T-helper 17 cell (primary cell): ENCODE measurements around the gene HMX3. TPM values are rescaled to one million over a fixed set of nuclear protein-coding genes. Genes with fewer than 3 reads are reported as not detected.
A peak's percentile ranks its signal among the peaks of the same experiment; 100 is the strongest.

Experiments
- ATAC-seq: fragments of 150-1000 bp; cut with Tn5 transposase; 2 replicates; pipeline ENCODE4 v1.10.0; 2021; ENCODE audit warnings: mild to moderate bottlenecking, moderate library complexity
- DNase-seq, 3 donors: peaks; one replicate each; pipeline versions ENCODE4 v3.0.0 to v3.0.0-alpha.2; 2020 to 2021
- H3K9me3 ChIP-seq: one replicate; pipeline ENCODE4 v1.7.0; 2013; ENCODE audit warnings: low read length, mild to moderate bottlenecking; ENCODE audit not compliant: control insufficient read depth, poor library complexity, severe bottlenecking
- H3K27ac Mint-ChIP-seq: one replicate; pipeline ENCODE4 v1.8.0; 2022; ENCODE audit warnings: mild to moderate bottlenecking, moderate library complexity, mixed read lengths
- H3K27me3 Mint-ChIP-seq: one replicate; pipeline ENCODE4 v1.8.0; 2022; ENCODE audit warnings: mixed read lengths
- H3K36me3 Mint-ChIP-seq: one replicate; pipeline ENCODE4 v1.8.0; 2022; ENCODE audit warnings: low read depth, mixed read lengths
- H3K4me1 Mint-ChIP-seq: one replicate; pipeline ENCODE4 v1.8.0; 2022; ENCODE audit warnings: mild to moderate bottlenecking, mixed read lengths
- H3K4me3 Mint-ChIP-seq: one replicate; pipeline ENCODE4 v1.8.0; 2022; ENCODE audit warnings: mild to moderate bottlenecking, moderate library complexity, mixed read lengths
- total RNA-seq, 4 donors: library from RNA in 2 of 4; stranded (reverse) in 2 of 4; gene quantifications; one replicate each; pipeline ENCODE4 v1.2.3 and lab custom pipeline; 2022 to 2026

The HMX3 gene
- total RNA-seq (under 1 TPM in 1 of 2 donors, not detected in 1; 0.39 TPM), total RNA-seq (lab: John Stamatoyannopoulos, UW) (0 to 0.08 reads per million in 2 donors)

DNA sequence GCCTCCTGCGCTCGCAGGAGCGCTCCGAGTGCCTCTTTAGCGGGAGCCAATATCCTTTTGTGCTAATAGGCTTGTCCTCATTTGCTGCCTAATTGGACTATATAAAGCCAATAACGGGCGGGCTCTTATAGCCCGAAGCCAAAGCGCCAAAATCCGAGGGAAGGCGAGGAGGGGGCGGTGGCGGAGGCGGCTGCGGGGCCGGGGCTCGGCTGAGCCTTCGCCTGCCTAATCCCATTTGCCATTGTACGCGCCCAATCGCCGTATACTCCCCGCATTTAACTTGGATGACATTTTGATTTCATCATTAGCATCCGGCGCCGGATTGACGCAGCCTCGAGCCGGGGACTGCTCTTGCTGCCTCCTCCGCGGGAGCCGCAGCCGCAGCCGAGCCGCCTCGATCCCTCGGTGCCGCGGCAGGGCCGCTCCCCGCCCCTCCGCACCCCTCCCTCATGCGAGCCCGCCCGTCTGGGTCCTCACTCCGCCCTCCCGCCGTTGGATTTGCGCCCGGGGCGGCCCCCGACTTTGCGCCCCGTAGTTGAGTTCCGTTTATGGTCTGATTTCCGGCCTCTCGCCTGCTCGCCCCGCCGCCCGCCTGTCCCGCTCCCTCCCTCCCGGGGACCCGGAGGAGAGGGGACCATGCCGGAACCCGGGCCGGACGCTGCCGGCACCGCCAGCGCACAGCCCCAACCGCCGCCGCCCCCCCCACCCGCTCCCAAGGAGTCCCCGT is at the start of gene HMX3:
TSS of gene HMX3 (plus strand) at position 556 of the 727 bp plus-strand sequence. CDS start at position 637, 81 bp downstream.
- ATAC-seq = peak; percentile 51
- H3K27me3 Mint-ChIP-seq = peaks cover 79% of the 10 kb centered on the region
- H3K9me3 ChIP-seq = no peaks in the 10 kb centered on the region
- peaks cover 4% of the 10 kb centered on the region for H3K36me3 Mint-ChIP-seq
- no peak for DNase-seq
- peaks cover 32% of the 10 kb centered on the region for H3K4me1 Mint-ChIP-seq
- peak within 1 kb of the TSS; percentile 86 for H3K27ac Mint-ChIP-seq
- H3K4me3 Mint-ChIP-seq = peak within 1 kb of the TSS; percentile 90

- Mint-ChIP-seq H3K27me3 (peaks cover 4% of the 10 kb centered on the region), H3K4me1 (peaks cover 2% of the 10 kb centered on the region), H3K4me3 (no peak overlapping the region), H3K27ac (no peak overlapping the region), H3K36me3 (no peaks in the 10 kb centered on the region)
- ATAC-seq = no peak
- no peaks in the 10 kb centered on the region for H3K9me3 ChIP-seq
- no peak for DNase-seq
Measured at GRCh38 chr10:123086281-123086680, 49.5 kb upstream of the HMX3 start.

GRCh38 chr10:123087348-123087747 is 48.4 kb upstream of the HMX3 start:
- ATAC-seq (no peak), DNase-seq (no peak)
- Mint-ChIP-seq H3K36me3 (no peaks in the 10 kb centered on the region), H3K4me1 (peaks cover 2% of the 10 kb centered on the region), H3K27me3 (peaks cover 9% of the 10 kb centered on the region), H3K4me3 (no peak overlapping the region), H3K27ac (no peak overlapping the region)
- no peaks in the 10 kb centered on the region for H3K9me3 ChIP-seq

DNA sequence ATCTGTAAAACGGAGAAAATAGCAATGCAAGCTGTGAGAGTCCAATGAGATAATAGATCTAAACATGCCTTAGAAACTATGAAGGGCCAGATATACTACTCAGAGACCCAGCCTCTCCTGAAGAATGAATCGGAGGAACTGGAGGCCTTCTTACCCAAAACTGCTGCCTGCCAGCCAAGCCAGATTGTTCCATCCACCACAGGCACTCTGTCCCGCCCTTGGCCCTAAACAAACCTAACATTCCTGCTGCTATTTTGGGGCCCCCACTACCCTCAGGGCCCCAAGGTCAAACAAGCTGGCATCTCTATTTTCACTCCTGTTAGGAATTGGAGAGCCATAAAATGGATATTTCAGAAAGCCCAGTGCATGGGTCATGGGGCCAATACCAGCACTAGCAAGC is 48.0 kb upstream of the HMX3 start:
- Mint-ChIP-seq H3K27me3 (peaks cover 14% of the 10 kb centered on the region), H3K4me1 (peaks cover 2% of the 10 kb centered on the region), H3K27ac (no peak overlapping the region), H3K4me3 (no peak overlapping the region), H3K36me3 (no peaks in the 10 kb centered on the region)
- DNase-seq (no peak), ATAC-seq (no peak)
- no peaks in the 10 kb centered on the region for H3K9me3 ChIP-seq

DNA sequence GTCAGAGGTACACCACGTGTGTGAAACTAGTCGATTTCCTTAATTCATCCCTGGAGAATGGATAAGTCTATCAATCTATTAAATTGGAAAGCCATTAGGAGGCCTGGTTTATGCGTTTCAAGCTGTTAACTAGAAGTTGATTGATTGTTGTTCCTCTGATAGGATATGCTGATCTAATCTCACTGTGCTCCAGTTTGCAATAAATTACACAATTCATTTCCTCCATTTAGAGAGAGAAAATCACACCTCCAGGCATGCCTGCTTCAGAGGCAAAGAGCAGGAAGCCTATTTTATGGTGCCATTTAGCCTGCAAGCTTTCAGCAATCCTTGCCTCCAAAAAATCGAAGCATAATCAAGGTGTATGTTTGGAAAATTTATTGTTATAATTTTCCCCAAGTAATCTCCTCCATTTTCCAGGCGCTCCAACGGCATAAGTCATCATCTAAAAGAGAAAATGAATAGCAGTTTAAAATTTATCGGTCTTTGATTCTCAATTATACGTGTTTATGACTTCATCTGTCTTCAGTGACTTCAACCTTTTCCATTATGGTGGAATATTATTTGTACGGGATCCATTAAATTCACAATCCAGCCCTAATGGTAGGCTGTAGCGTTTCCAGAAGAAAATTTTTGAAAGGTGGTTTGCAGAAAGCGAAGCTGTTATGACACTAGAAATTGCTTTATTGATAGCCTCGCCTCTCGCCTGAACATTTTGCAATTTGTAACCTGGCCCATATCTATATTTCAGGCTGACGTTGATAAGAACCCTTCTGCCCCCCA is 42.9 kb upstream of the HMX3 start:
- H3K36me3 Mint-ChIP-seq = no peaks in the 10 kb centered on the region
- H3K9me3 ChIP-seq = no peaks in the 10 kb centered on the region
- peaks cover 2% of the 10 kb centered on the region for H3K4me1 Mint-ChIP-seq
- H3K27ac Mint-ChIP-seq = no peak overlapping the region
- H3K4me3 Mint-ChIP-seq = no peak overlapping the region
- ATAC-seq (no peak), DNase-seq (no peak)
- H3K27me3 Mint-ChIP-seq = peaks cover 51% of the 10 kb centered on the region

DNA sequence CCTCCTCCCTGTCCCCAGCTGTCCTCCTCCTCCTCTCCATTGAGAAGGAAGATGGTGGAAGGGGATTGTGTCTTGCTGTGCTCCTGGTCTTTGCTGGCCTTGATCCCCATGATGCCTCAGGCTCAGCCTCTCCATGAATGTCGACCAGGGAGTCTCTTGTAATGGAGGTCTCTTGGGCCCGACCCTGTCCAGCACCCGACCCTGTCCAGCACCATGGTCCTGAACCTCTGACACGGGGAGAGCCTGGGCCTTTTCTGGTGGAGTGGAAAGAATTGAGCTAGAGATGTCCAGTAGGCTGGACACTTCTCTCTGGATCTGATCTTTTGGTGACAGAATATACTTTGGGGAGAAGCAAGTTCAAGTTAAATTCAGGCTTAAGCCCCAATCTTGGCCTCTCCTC is 42.3 kb upstream of the HMX3 start:
- Mint-ChIP-seq H3K27me3 (peaks cover 54% of the 10 kb centered on the region), H3K4me1 (peaks cover 2% of the 10 kb centered on the region), H3K36me3 (no peaks in the 10 kb centered on the region), H3K27ac (no peak overlapping the region), H3K4me3 (no peak overlapping the region)
- no peak for ATAC-seq
- H3K9me3 ChIP-seq = no peaks in the 10 kb centered on the region
- no peak for DNase-seq

GRCh38 chr10:123096452-123096851 is 39.3 kb upstream of the HMX3 start:
- no peak for ATAC-seq

DNA sequence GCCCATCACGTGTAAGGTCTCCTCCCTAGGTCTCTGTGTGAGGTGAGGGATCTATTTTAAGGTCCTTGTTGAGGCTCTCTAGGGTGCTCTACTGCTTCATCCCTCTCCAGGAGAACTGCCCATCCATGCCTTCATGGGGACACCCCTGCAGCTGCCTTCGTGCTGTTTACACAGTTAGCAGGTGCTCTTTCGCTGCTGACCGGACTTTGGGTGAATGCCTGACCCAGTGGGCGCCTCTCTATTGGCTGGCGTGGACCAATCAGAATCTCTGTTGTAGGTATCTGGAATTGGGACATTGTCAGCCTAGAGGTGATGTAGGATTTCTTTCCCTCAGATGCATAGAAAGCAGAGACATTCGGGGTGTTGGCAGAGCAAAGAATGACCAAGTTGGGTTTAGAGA is 38.7 kb upstream of the HMX3 start:
- H3K9me3 ChIP-seq = no peaks in the 10 kb centered on the region
- Mint-ChIP-seq H3K27me3 (peaks cover 47% of the 10 kb centered on the region), H3K4me1 (no peaks in the 10 kb centered on the region), H3K4me3 (no peak overlapping the region), H3K27ac (no peak overlapping the region), H3K36me3 (no peaks in the 10 kb centered on the region)
- ATAC-seq = no peak
- no peak for DNase-seq

More at GRCh38 chr10:123096452-123096851, 39.3 kb upstream of the HMX3 start:
- Mint-ChIP-seq H3K27ac (no peak overlapping the region), H3K4me1 (no peaks in the 10 kb centered on the region), H3K4me3 (no peak overlapping the region), H3K27me3 (peaks cover 50% of the 10 kb centered on the region), H3K36me3 (no peaks in the 10 kb centered on the region)
- no peak for DNase-seq
- H3K9me3 ChIP-seq = no peaks in the 10 kb centered on the region

- no peak for ATAC-seq
- no peak overlapping the region for H3K27ac Mint-ChIP-seq
Measured at GRCh38 chr10:123100030-123100762, 35.6 kb upstream of the HMX3 start.

GRCh38 chr10:123101872-123102271 is 33.9 kb upstream of the HMX3 start:
- H3K36me3 Mint-ChIP-seq = no peaks in the 10 kb centered on the region
- ATAC-seq = no peak
- no peak for DNase-seq
- H3K4me3 Mint-ChIP-seq = no peak overlapping the region
- H3K27ac Mint-ChIP-seq = no peak overlapping the region
- H3K9me3 ChIP-seq = no peaks in the 10 kb centered on the region
- H3K4me1 Mint-ChIP-seq = no peaks in the 10 kb centered on the region
- H3K27me3 Mint-ChIP-seq = peaks cover 40% of the 10 kb centered on the region

More at GRCh38 chr10:123100030-123100762, 35.6 kb upstream of the HMX3 start:
- H3K9me3 ChIP-seq = no peaks in the 10 kb centered on the region
- no peak for DNase-seq
- H3K4me3 Mint-ChIP-seq = no peak overlapping the region
- peaks cover 32% of the 10 kb centered on the region for H3K27me3 Mint-ChIP-seq
- no peaks in the 10 kb centered on the region for H3K36me3 Mint-ChIP-seq
- no peaks in the 10 kb centered on the region for H3K4me1 Mint-ChIP-seq

DNA sequence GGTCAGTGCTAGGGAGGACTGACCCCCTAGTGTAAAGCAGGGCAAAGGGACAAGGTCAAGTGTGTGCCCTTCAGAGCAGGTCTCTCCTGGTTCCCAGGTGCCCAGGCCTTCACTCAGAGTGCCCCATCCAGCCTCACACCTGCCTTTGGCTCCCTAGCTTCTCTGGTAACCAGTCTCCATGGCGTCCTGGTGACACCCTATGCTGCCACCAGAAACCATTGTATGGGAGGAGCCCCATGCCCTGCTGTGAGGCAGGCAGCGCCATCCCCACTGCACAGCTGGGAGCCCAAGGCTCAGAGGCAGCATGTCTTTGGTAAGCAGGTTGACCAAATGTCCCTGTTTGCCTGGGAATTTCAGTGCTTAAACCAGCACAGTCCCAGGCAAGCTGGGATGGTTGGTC is 33.1 kb upstream of the HMX3 start:
- no peak overlapping the region for H3K27ac Mint-ChIP-seq
- ATAC-seq = no peak
- no peak for DNase-seq

GRCh38 chr10:123103944-123104343 is 31.8 kb upstream of the HMX3 start:
- H3K36me3 Mint-ChIP-seq = peaks cover 2% of the 10 kb centered on the region
- H3K27ac Mint-ChIP-seq = no peak overlapping the region

More for the DNA sequence above, 33.1 kb upstream of the HMX3 start:
- H3K27me3 Mint-ChIP-seq = peaks cover 34% of the 10 kb centered on the region
- H3K4me1 Mint-ChIP-seq = no peaks in the 10 kb centered on the region
- H3K9me3 ChIP-seq = no peaks in the 10 kb centered on the region
- no peaks in the 10 kb centered on the region for H3K36me3 Mint-ChIP-seq
- H3K4me3 Mint-ChIP-seq = no peak overlapping the region

GRCh38 chr10:123109466-123109865 is 26.3 kb upstream of the HMX3 start:
- no peak overlapping the region for H3K4me3 Mint-ChIP-seq
- peaks cover 3% of the 10 kb centered on the region for H3K36me3 Mint-ChIP-seq
- H3K9me3 ChIP-seq = no peaks in the 10 kb centered on the region
- no peak overlapping the region for H3K27ac Mint-ChIP-seq
- no peaks in the 10 kb centered on the region for H3K4me1 Mint-ChIP-seq
- peaks cover 53% of the 10 kb centered on the region for H3K27me3 Mint-ChIP-seq
- DNase-seq (no peak), ATAC-seq (no peak)

More at GRCh38 chr10:123103944-123104343, 31.8 kb upstream of the HMX3 start:
- ATAC-seq (no peak), DNase-seq (no peak)
- peaks cover 39% of the 10 kb centered on the region for H3K27me3 Mint-ChIP-seq
- H3K9me3 ChIP-seq = no peaks in the 10 kb centered on the region
- no peak overlapping the region for H3K4me3 Mint-ChIP-seq
- no peaks in the 10 kb centered on the region for H3K4me1 Mint-ChIP-seq
